Trophoblast cell (in vitro differentiated cells and primary cell): ENCODE results near the gene NPW.

Experiments
- DNase-seq, 2 donors: peaks; one replicate each; pipeline ENCODE4 v3.0.0-alpha.2; 2016
- H2AFZ ChIP-seq: 2 replicates; pipeline ENCODE4 v1.6.1; 2013; ENCODE audit warnings: low read length, moderate library complexity, mild to moderate bottlenecking; ENCODE audit not compliant: insufficient read depth, poor library complexity
- H2AK5ac ChIP-seq: 2 replicates; pipeline ENCODE4 v1.6.1; 2013; ENCODE audit warnings: mild to moderate bottlenecking, low read length
- H2BK120ac ChIP-seq: 2 replicates; pipeline ENCODE4 v1.6.1; 2013; ENCODE audit warnings: low read length, mild to moderate bottlenecking, moderate library complexity; ENCODE audit not compliant: insufficient read depth, poor library complexity
- H2BK12ac ChIP-seq: 2 replicates; pipeline ENCODE4 v1.6.1; 2013; ENCODE audit warnings: mild to moderate bottlenecking, low read length, moderate library complexity
- H2BK5ac ChIP-seq: 2 replicates; pipeline ENCODE4 v1.6.1; 2013; ENCODE audit warnings: low read length, low read depth, moderate library complexity, mild to moderate bottlenecking; ENCODE audit not compliant: poor library complexity
- H3K14ac ChIP-seq: 2 replicates; pipeline ENCODE4 v1.6.1; 2013; ENCODE audit warnings: mild to moderate bottlenecking, low read length
- H3K18ac ChIP-seq: 2 replicates; pipeline ENCODE4 v1.6.1; 2013; ENCODE audit warnings: mild to moderate bottlenecking, low read length
- H3K23ac ChIP-seq: 2 replicates; pipeline ENCODE4 v1.6.1; 2013; ENCODE audit warnings: low read length
- H3K27ac ChIP-seq: 2 replicates; pipeline ENCODE4 v1.5.1; 2013; ENCODE audit warnings: low read depth, mild to moderate bottlenecking, inconsistent platforms, low read length, moderate library complexity
- H3K27me3 ChIP-seq: 2 replicates; pipeline ENCODE4 v1.6.1; 2013; ENCODE audit warnings: inconsistent platforms, mild to moderate bottlenecking, low read length, moderate library complexity; ENCODE audit not compliant: insufficient read depth
- H3K36me3 ChIP-seq, 2 experiments: 1 replicate in 1 of 2; 2 replicates in 1 of 2; pipeline ENCODE4 v1.6.1; 2013; ENCODE audit warnings: low read length in 2 of 2, mild to moderate bottlenecking in 2 of 2, moderate library complexity in 1 of 2; ENCODE audit not compliant: insufficient read depth in 2 of 2, control insufficient read depth in 1 of 2
- H3K4ac ChIP-seq: 2 replicates; pipeline ENCODE4 v1.6.1; 2013; ENCODE audit warnings: low read depth, mild to moderate bottlenecking, low read length, moderate library complexity
- H3K4me1 ChIP-seq, 2 experiments: 1 replicate in 1 of 2; 2 replicates in 1 of 2; pipeline ENCODE4 v1.6.1; 2013; ENCODE audit warnings: low read length in 2 of 2, mild to moderate bottlenecking in 2 of 2, moderate library complexity in 1 of 2; ENCODE audit not compliant: insufficient read depth in 2 of 2, control insufficient read depth in 1 of 2
- H3K4me2 ChIP-seq: 2 replicates; pipeline ENCODE4 v1.6.1; 2013; ENCODE audit warnings: inconsistent platforms, mild to moderate bottlenecking, low read length, moderate library complexity
- H3K4me3 ChIP-seq: 2 replicates; pipeline ENCODE4 v1.5.1; 2013; ENCODE audit warnings: mild to moderate bottlenecking, low read depth, low read length, inconsistent platforms
- H3K79me1 ChIP-seq: one replicate; pipeline ENCODE4 v1.6.1; 2013; ENCODE audit warnings: low read length
- H3K79me2 ChIP-seq: 2 replicates; pipeline ENCODE4 v1.6.1; 2013; ENCODE audit warnings: low read length, mild to moderate bottlenecking; ENCODE audit not compliant: control insufficient read depth, insufficient read depth, poor library complexity
- H3K9ac ChIP-seq: 2 replicates; pipeline ENCODE4 v1.6.1; 2013; ENCODE audit warnings: mild to moderate bottlenecking, low read length
- H3K9me3 ChIP-seq: 2 replicates; pipeline ENCODE4 v1.6.1; 2013; ENCODE audit warnings: low read depth, mild to moderate bottlenecking, control low read depth, inconsistent platforms, low read length; ENCODE audit not compliant: insufficient read depth
- H4K12ac ChIP-seq: 2 replicates; pipeline ENCODE4 v1.6.1; 2013; ENCODE audit warnings: low read depth, mild to moderate bottlenecking, low read length, moderate library complexity
- H4K8ac ChIP-seq: 2 replicates; pipeline ENCODE4 v1.6.1; 2013; ENCODE audit warnings: low read depth, mild to moderate bottlenecking, low read length, moderate library complexity
- H4K91ac ChIP-seq: one replicate; pipeline ENCODE4 v1.6.1; 2013; ENCODE audit warnings: low read depth, mild to moderate bottlenecking, low read length, moderate library complexity
- WGBS: extraction: QIAGEN DNeasy Blood & Tissue Kit; methylation state at CpG from one replicate; pipeline ENCODE4 v1.1.7; 2013; ENCODE audit warnings: missing lambda C conversion rate; ENCODE audit not compliant: insufficient read length, insufficient coverage; ENCODE audit errors: extremely low coverage; 5-methylcytosine and 5-hydroxymethylcytosine counted together

NPW gene

DNA sequence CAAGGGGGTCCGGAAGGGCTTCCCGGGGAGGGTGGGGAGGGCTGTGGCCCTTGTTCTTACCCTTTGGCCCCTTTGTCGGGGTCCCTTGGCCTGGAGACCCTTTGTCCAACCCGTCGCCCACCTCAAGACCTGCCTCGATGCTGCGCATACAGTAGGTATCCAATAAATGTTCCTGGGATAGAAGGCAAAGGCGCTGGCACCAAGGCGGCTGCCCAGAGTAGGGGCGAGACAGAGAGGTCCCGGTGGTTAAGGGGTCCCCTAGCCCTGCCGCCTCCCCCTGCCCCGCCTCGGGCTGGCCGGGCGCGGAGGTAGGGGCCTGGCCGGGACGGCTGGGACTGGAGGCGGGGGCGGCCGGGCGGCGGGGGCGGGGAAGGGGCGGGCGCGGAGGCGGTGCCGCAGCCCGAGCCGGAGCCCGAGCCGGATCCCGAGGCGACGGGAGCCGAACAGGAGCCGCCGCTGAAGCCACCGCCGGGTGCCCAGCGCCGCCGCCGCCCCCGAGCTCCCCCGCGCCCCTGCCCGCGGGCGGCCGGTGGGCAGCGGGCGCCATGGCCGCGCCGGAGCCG is 7.0 kb downstream of the NPW start, which contains the start of gene NHERF2:
TSS of gene NHERF2 (plus strand) at position 442 of the 563 bp plus-strand sequence. CDS start at position 546, 104 bp downstream.
- DNase-seq = peak in 1 of 2 donors; percentile 46
- peak within 1 kb of the TSS; percentile 74 for H4K8ac ChIP-seq
- H3K27ac ChIP-seq = no peak within 1 kb of the TSS
- peak within 1 kb of the TSS; percentile 61 for H2BK12ac ChIP-seq
- H3K4ac ChIP-seq = no peak within 1 kb of the TSS
- no peak within 1 kb of the TSS for H2BK5ac ChIP-seq
- H3K9me3 ChIP-seq = peaks cover 3% of the 10 kb centered on the region
- peak within 1 kb of the TSS; percentile 35 for H3K14ac ChIP-seq
- H3K79me1 ChIP-seq = peaks cover 18% of the 10 kb centered on the region
- no peak within 1 kb of the TSS for H3K9ac ChIP-seq
- peak within 1 kb of the TSS; percentile 53 for H4K91ac ChIP-seq
- H4K12ac ChIP-seq = peak within 1 kb of the TSS; percentile 34
- H3K23ac ChIP-seq = peak within 1 kb of the TSS; percentile 3
- peaks cover 3% of the 10 kb centered on the region for H3K79me2 ChIP-seq
- peaks cover 5 to 8% of the 10 kb centered on the region in 2 experiments for H3K36me3 ChIP-seq
- H3K27me3 ChIP-seq = no peaks in the 10 kb centered on the region
- H3K4me1 ChIP-seq = peaks cover 17 to 24% of the 10 kb centered on the region in 2 experiments
- peak within 1 kb of the TSS; percentile 36 for H3K18ac ChIP-seq
- WGBS = no CpG with 5 or more reads among the region's 59 CpGs
- peak within 1 kb of the TSS; percentile 34 for H2BK120ac ChIP-seq
- peak within 1 kb of the TSS; percentile 57 for H3K4me3 ChIP-seq
- H2AFZ ChIP-seq = peak within 1 kb of the TSS; percentile 40
- peak within 1 kb of the TSS; percentile 77 for H3K4me2 ChIP-seq
- H2AK5ac ChIP-seq = peak within 1 kb of the TSS; percentile 66

DNA sequence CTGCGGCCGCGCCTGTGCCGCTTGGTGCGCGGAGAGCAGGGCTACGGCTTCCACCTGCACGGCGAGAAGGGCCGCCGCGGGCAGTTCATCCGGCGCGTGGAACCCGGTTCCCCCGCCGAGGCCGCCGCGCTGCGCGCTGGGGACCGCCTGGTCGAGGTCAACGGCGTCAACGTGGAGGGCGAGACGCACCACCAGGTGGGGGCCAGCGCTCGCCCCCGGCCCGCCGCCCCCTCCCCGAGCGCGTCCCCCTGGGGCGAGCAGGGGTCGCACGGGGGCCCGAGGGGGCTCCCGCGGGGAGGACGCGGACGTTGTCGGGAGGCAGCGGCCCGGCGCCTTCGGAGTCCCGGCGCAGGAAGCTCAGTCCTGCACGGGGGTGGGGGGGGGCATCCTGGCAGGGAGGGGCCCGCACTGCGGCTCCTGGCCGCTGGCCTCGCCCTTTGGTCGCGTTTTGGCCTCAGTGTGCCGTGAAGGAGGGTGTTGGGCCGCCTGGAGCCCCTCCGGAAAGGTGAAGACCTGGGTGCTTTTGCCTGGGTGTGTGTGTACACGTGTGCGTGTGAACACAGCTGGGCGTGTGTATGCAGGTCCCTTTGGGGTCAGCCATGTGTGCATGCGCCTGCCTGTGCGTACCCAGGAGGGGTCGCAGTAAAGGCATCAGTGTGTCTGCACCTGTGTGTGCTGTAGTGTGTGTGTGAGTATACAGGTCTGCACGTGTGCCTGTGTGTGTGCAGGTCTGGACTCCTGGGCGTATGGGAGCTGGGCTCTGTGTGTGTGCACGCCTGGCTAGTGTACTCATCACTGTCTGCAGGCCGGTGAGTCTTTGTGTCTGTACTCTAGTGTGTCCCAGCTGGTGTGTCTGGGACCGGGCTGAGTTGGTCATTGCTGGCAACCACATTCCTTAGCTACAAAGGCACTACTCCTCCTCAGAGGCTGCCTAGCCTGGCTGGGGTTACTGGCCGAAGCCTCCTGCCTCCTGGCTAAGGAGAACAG is 7.7 kb downstream of the NPW start:
- Histone ChIP-seq H3K4ac (no peak overlapping the region), H3K18ac (peak overlapping the region; percentile 36), H3K9me3 (peaks cover 3% of the 10 kb centered on the region), H3K27ac (no peak overlapping the region), H3K4me3 (peak overlapping the region; percentile 57), H2AFZ (no peak overlapping the region), H2BK5ac (no peak overlapping the region), H4K91ac (peak overlapping the region; percentile 34), H3K23ac (peak overlapping the region; percentile 3), H3K79me1 (peaks cover 18% of the 10 kb centered on the region), H3K36me3 (peaks cover 5 to 8% of the 10 kb centered on the region in 2 experiments), H3K79me2 (peaks cover 3% of the 10 kb centered on the region), H2AK5ac (no peak overlapping the region), H3K4me1 (peaks cover 17 to 24% of the 10 kb centered on the region in 2 experiments), H3K9ac (no peak overlapping the region), H3K27me3 (no peaks in the 10 kb centered on the region), H2BK120ac (no peak overlapping the region), H2BK12ac (peak overlapping the region; percentile 16), H3K14ac (peak overlapping the region; percentile 34), H3K4me2 (peak overlapping the region; percentile 77), H4K12ac (no peak overlapping the region), H4K8ac (no peak overlapping the region)
- no CpG with 5 or more reads among the region's 76 CpGs for WGBS
- DNase-seq = no peak

DNA sequence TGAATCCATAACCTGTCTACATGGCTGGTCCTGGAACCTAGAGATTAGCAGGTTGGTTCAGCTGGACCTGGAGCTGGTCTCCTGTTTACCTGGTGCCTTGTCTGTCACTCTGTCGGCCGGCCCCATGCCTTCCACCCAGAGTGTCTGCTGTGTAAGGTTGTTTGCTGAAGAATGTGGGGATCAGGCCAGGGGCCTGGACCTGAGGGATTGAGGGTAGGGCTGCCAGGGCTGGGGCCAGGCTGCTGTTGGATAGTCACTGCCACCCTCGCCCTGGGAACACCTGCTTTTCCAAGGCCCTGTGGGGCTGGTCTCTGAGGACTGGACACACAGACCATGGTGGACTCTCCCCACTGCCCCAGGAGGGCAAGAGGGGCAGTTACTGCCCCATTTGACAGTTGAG is 8.6 kb downstream of the NPW start:
- H2AK5ac ChIP-seq = peak overlapping the region; percentile 16
- H2AFZ ChIP-seq = no peak overlapping the region
- H3K9ac ChIP-seq = no peak overlapping the region
- no peaks in the 10 kb centered on the region for H3K79me2 ChIP-seq
- peaks cover 3% of the 10 kb centered on the region for H3K9me3 ChIP-seq
- H3K4me1 ChIP-seq = peaks cover 23 to 26% of the 10 kb centered on the region in 2 experiments
- H3K4me2 ChIP-seq = peak overlapping the region; percentile 9
- no peak overlapping the region for H3K23ac ChIP-seq
- H3K4me3 ChIP-seq = no peak overlapping the region
- H3K4ac ChIP-seq = no peak overlapping the region
- H3K27me3 ChIP-seq = no peaks in the 10 kb centered on the region
- H3K14ac ChIP-seq = peak overlapping the region; percentile 34
- peaks cover 5 to 8% of the 10 kb centered on the region in 2 experiments for H3K36me3 ChIP-seq
- WGBS = no CpG with 5 or more reads among the region's 3 CpGs
- no peak overlapping the region for H4K91ac ChIP-seq
- H2BK5ac ChIP-seq = no peak overlapping the region
- no peak overlapping the region for H3K27ac ChIP-seq
- H4K12ac ChIP-seq = no peak overlapping the region
- H3K18ac ChIP-seq = peak overlapping the region; percentile 10
- no peak for DNase-seq
- peaks cover 16% of the 10 kb centered on the region for H3K79me1 ChIP-seq
- no peak overlapping the region for H4K8ac ChIP-seq
- peak overlapping the region; percentile 16 for H2BK12ac ChIP-seq
- no peak overlapping the region for H2BK120ac ChIP-seq

DNA sequence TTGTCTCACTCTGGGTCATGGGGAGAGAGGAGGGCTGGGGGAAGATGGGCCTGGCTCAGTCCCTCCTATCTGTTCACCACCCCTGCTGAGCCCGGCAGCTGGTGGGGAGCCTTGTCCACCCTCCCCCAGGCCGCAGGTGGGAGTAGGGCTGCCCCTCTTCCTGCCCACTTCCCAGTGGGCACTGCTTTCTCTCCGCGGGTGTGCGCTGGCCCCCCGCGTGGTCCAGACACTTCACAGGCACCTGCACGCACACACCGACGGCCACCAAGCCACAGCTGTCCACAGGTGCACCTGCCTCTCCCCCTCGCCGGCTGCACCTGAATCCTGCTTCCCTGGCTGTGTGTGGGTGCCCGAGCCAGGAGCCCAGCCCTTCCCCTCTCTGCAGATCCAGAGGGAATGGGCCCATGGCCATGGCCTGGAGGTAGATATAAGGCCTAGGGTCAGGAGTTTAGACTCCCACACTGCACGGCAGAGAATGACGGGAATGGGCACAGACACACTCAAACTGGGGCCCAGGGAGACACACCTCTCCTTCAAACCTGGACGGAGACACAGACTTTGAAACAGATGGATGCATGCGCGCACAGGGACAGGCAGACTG is 9.1 kb downstream of the NPW start:
- Histone ChIP-seq H3K4ac (no peak overlapping the region), H3K9ac (no peak overlapping the region), H3K9me3 (peaks cover 3% of the 10 kb centered on the region), H3K4me2 (no peak overlapping the region), H4K8ac (no peak overlapping the region), H2AK5ac (no peak overlapping the region), H4K91ac (no peak overlapping the region), H2BK120ac (no peak overlapping the region), H3K14ac (no peak overlapping the region), H2BK12ac (no peak overlapping the region), H3K4me3 (no peak overlapping the region), H3K23ac (no peak overlapping the region), H3K79me2 (no peaks in the 10 kb centered on the region), H3K4me1 (peaks cover 25 to 26% of the 10 kb centered on the region in 2 experiments), H3K18ac (no peak overlapping the region), H3K27ac (no peak overlapping the region), H4K12ac (no peak overlapping the region), H2AFZ (no peak overlapping the region), H3K27me3 (no peaks in the 10 kb centered on the region), H3K79me1 (peaks cover 16% of the 10 kb centered on the region), H3K36me3 (peaks cover 5 to 8% of the 10 kb centered on the region in 2 experiments), H2BK5ac (no peak overlapping the region)
- no peak for DNase-seq
- no CpG with 5 or more reads among the region's 18 CpGs for WGBS
